Thyroid gland (tissue), 4 donors: ENCODE data around the gene FRS3. TPM values are rescaled to one million over a fixed set of nuclear protein-coding genes. Genes with fewer than 3 reads are reported as not detected.

Experiments
- DNase-seq, 2 donors: peaks; one replicate each; pipeline ENCODE4 v3.0.0-alpha.2; 2019
- H3K27ac ChIP-seq, 3 donors: fragments of 200-600 bp; sonication (generic); 1 replicate in 2 of 3; 2 replicates in 1 of 3; pipeline ENCODE4 v1.5.1; 2016 to 2019; ENCODE audit warnings: mild to moderate bottlenecking in 1 of 3, moderate library complexity in 1 of 3
- H3K27me3 ChIP-seq: fragments of 200-600 bp; sonication (generic); one replicate; pipeline ENCODE4 v1.5.1; 2019
- H3K36me3 ChIP-seq, 2 donors: fragments of 200-600 bp; sonication (generic); one replicate each; pipeline ENCODE4 v1.5.1; 2016 to 2019
- H3K4me1 ChIP-seq, 2 donors: fragments of 200-600 bp; sonication (generic); one replicate each; pipeline ENCODE4 v1.5.1; 2017 to 2019
- H3K4me3 ChIP-seq, 3 donors: fragments of 200-600 bp; sonication (generic); replicated peaks in 1 of 3; 1 replicate in 2 of 3; 2 replicates in 1 of 3; pipeline ENCODE4 v1.5.1; 2016; ENCODE audit warnings: mild to moderate bottlenecking in 1 of 3
- H3K9me3 ChIP-seq: fragments of 200-600 bp; sonication (generic); one replicate; pipeline ENCODE4 v1.5.1; 2017
- POLR2A ChIP-seq, 2 donors: fragments of 450-650 bp; IDR thresholded peaks; one replicate each; pipeline ENCODE4 v1.6.1; 2017; ENCODE audit warnings: antibody characterized with exemption in 2 of 2, mild to moderate bottlenecking in 2 of 2, moderate library complexity in 1 of 2
- WGBS, 2 donors: methylation state at CpG; one replicate each; pipeline ENCODE4 v1.1.5; 2017; 5-methylcytosine and 5-hydroxymethylcytosine counted together
- intact Hi-C: fragments of 100-400 bp; cut with DNase I; formaldehyde crosslinking; loops from one replicate; pipeline ENCODE4 v1.15.1; 2023
- small RNA-seq: library from RNA; depleted of rRNA; stranded (forward); fragments of <200 nt; gene quantifications from one replicate; pipeline ENCODE3, GENCODE V24; 2016
- total RNA-seq, 4 donors: library from RNA; depleted of rRNA; stranded (reverse); fragments of >200 nt; gene quantifications; one replicate each; pipeline ENCODE4 v1.2.3, GENCODE V29; 2016
- TF ChIP-seq, protein P1 (sequence below), 6 experiments: fragments of 200-600 bp in 3 of 6; fragments of 450-650 bp in 3 of 6; sonication (generic) in 3 of 6; IDR thresholded peaks; one replicate each; pipeline ENCODE4 v1.5.1; 2016 to 2019; ENCODE audit warnings: antibody characterized with exemption in 6 of 6, mild to moderate bottlenecking in 2 of 6, inconsistent platforms in 1 of 6, moderate library complexity in 1 of 6

The FRS3 gene
- total RNA-seq, 4 donors from 2014 or later, result 4.0 to 6.7 (median 5.8) TPM

GRCh38 chr6:41720262-41720620 is 59.5 kb downstream of the FRS3 start:
- no peak overlapping the region for H3K4me3 ChIP-seq
- DNase-seq, result no peak
- H3K9me3 ChIP-seq, result no peaks in the 10 kb centered on the region
- no peaks in the 10 kb centered on the region for H3K27me3 ChIP-seq
- peaks cover 52 to 83% of the 10 kb centered on the region in 2 donors for H3K4me1 ChIP-seq
- intact Hi-C loops, result no loop called here
- 90 to 95% methylated on average over 3 of the region's 3 CpGs for WGBS, 2 donors
- H3K27ac ChIP-seq, result peak overlapping the region in 2 of 3 donors; percentile 23 to 24
- TF ChIP-seq POLR2A (IDR thresholded peaks at IDR 0.05), result no peak
- TF ChIP-seq, protein P1, sequence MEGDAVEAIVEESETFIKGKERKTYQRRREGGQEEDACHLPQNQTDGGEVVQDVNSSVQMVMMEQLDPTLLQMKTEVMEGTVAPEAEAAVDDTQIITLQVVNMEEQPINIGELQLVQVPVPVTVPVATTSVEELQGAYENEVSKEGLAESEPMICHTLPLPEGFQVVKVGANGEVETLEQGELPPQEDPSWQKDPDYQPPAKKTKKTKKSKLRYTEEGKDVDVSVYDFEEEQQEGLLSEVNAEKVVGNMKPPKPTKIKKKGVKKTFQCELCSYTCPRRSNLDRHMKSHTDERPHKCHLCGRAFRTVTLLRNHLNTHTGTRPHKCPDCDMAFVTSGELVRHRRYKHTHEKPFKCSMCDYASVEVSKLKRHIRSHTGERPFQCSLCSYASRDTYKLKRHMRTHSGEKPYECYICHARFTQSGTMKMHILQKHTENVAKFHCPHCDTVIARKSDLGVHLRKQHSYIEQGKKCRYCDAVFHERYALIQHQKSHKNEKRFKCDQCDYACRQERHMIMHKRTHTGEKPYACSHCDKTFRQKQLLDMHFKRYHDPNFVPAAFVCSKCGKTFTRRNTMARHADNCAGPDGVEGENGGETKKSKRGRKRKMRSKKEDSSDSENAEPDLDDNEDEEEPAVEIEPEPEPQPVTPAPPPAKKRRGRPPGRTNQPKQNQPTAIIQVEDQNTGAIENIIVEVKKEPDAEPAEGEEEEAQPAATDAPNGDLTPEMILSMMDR (IDR thresholded peaks at IDR 0.05), result no peak
- H3K36me3 ChIP-seq, result no peaks in the 10 kb centered on the region

Small RNA genes lying within 50 kb of the gene (small RNA-seq; reads per million reads assigned to genes)
- not detected for gene AL365205.2
- gene AL365205.3, result not detected

Other genes starting within 250 kb of the FRS3 start
- 10 to 100 TPM; 12.6 to 42.4 (median 23.7) TPM for gene FOXP4, start 233.5 kb downstream of the FRS3 start, total RNA-seq
- gene MDFI, start 141.4 kb downstream of the FRS3 start, total RNA-seq, result 1 to 10 TPM; 2.9 to 9.3 (median 6.5) TPM
- 10 to 100 TPM; 23.0 to 39.0 (median 34.9) TPM for gene TFEB, start 44.3 kb downstream of the FRS3 start, total RNA-seq
- not detected for gene PGC, start 32.5 kb downstream of the FRS3 start, total RNA-seq
- gene PRICKLE4, start 882 bp upstream of the FRS3 start, total RNA-seq, result 10 to 100 TPM in 3 of 4 donors, 1 to 10 TPM in 1; 4.0 to 15.6 (median 12.7) TPM
- gene TOMM6, start 7.8 kb upstream of the FRS3 start, total RNA-seq, result 100 to 1,000 TPM in 3 of 4 donors, 10 to 100 TPM in 1; 96.3 to 134 (median 124) TPM
- gene USP49, start 115.5 kb upstream of the FRS3 start, total RNA-seq, result 10 to 100 TPM in 3 of 4 donors, 1 to 10 TPM in 1; 9.8 to 17.5 (median 13.8) TPM
- gene MED20, start 141.2 kb upstream of the FRS3 start, total RNA-seq, result 10 to 100 TPM; 20.6 to 27.1 (median 24.3) TPM
- 1 to 10 TPM; 2.8 to 6.1 (median 4.2) TPM for gene BYSL, start 141.6 kb upstream of the FRS3 start, total RNA-seq
- 100 to 1,000 TPM; 103 to 204 (median 166) TPM for gene CCND3, start 161.9 kb upstream of the FRS3 start, total RNA-seq